Testis (tissue), 3 donors: ENCODE results near the gene JMJD8. TPM values are rescaled to one million over a fixed set of nuclear protein-coding genes. Genes with fewer than 3 reads are reported as not detected.

Source experiments
- DNase-seq: peaks from one replicate; pipeline ENCODE4 v3.0.0-alpha.2; 2019
- H3K27ac ChIP-seq, 2 donors: fragments of 200-600 bp; sonication (generic); one replicate each; pipeline ENCODE4 v1.5.1; 2019
- H3K27me3 ChIP-seq: fragments of 200-600 bp; sonication (generic); one replicate; pipeline ENCODE4 v1.5.1; 2019
- H3K36me3 ChIP-seq: fragments of 200-600 bp; sonication (generic); one replicate; pipeline ENCODE4 v1.5.1; 2017; ENCODE audit warnings: low read depth; ENCODE audit errors: missing control alignments
- H3K4me1 ChIP-seq: fragments of 200-600 bp; sonication (generic); one replicate; pipeline ENCODE4 v1.5.1; 2019
- H3K4me3 ChIP-seq, 2 donors: fragments of 200-600 bp; sonication (generic); one replicate each; pipeline ENCODE4 v1.5.1; 2017 to 2019
- H3K9me3 ChIP-seq: fragments of 200-600 bp; sonication (generic); one replicate; pipeline ENCODE4 v1.5.1; 2017
- POLR2A ChIP-seq: fragments of 450-650 bp; IDR thresholded peaks from one replicate; pipeline ENCODE4 v1.6.1; 2017; ENCODE audit warnings: antibody characterized with exemption, mild to moderate bottlenecking, moderate library complexity
- WGBS, 2 donors: methylation state at CpG; one replicate each; pipeline ENCODE4 v1.1.5; 2018; 5-methylcytosine and 5-hydroxymethylcytosine counted together
- intact Hi-C: fragments of 100-400 bp; cut with DNase I; formaldehyde crosslinking; loops from one replicate; pipeline ENCODE4 v1.15.1; 2023; ENCODE audit warnings: low total_unique reads
- polyA plus RNA-seq: library from polyadenylated mRNA; stranded (reverse); fragments of 350-450 nt; fragmentation: Illumina TruSeq; extraction: RNeasy Lipid Tissue Mini Kit (QIAGEN cat#74804); gene quantifications from one replicate; pipeline ENCODE4 v1.2.3, GENCODE V29; 2014; ENCODE audit warnings: low read depth, low replicate concordance; ENCODE audit not compliant: insufficient read depth
- total RNA-seq, 2 donors: library from RNA; depleted of rRNA; stranded (reverse); fragments of >200 nt; gene quantifications; one replicate each; pipeline ENCODE4 v1.2.3, GENCODE V29; 2016
- TF ChIP-seq, protein P1 (sequence below), 3 experiments: fragments of 450-650 bp in 2 of 3; fragments of 200-600 bp in 1 of 3; sonication (generic) in 1 of 3; IDR thresholded peaks; one replicate each; pipeline ENCODE4 v1.5.1; 2016 to 2019; ENCODE audit warnings: antibody characterized with exemption in 3 of 3, mild to moderate bottlenecking in 2 of 3, moderate library complexity in 1 of 3

The JMJD8 gene
- total and polyA plus RNA-seq, 3 donors from 2014 or later = 84.2 to 101 (median 95.5) TPM

GRCh38 chr16:643050-643368, 41.1 kb downstream of the JMJD8 start:
- no peak for DNase-seq
- Histone ChIP-seq H3K27ac (peak overlapping the region; percentile 72 to 89), H3K4me1 (peaks cover 18% of the 10 kb centered on the region), H3K9me3 (no peaks in the 10 kb centered on the region), H3K4me3 (peak overlapping the region in 1 of 2 donors; percentile 72), H3K27me3 (no peaks in the 10 kb centered on the region), H3K36me3 (no peaks in the 10 kb centered on the region)
- WGBS, 2 donors = 76% methylated on average over 13 of the region's 13 CpGs; no CpG with 5 or more reads in 1 of the 2 donors
- intact Hi-C loops = no loop called here
- TF ChIP-seq POLR2A = no peak
- TF ChIP-seq, protein P1, sequence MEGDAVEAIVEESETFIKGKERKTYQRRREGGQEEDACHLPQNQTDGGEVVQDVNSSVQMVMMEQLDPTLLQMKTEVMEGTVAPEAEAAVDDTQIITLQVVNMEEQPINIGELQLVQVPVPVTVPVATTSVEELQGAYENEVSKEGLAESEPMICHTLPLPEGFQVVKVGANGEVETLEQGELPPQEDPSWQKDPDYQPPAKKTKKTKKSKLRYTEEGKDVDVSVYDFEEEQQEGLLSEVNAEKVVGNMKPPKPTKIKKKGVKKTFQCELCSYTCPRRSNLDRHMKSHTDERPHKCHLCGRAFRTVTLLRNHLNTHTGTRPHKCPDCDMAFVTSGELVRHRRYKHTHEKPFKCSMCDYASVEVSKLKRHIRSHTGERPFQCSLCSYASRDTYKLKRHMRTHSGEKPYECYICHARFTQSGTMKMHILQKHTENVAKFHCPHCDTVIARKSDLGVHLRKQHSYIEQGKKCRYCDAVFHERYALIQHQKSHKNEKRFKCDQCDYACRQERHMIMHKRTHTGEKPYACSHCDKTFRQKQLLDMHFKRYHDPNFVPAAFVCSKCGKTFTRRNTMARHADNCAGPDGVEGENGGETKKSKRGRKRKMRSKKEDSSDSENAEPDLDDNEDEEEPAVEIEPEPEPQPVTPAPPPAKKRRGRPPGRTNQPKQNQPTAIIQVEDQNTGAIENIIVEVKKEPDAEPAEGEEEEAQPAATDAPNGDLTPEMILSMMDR (IDR thresholded peaks at IDR 0.05) = no peak

- DNase-seq = peak; percentile 85
- intact Hi-C loops = no loop called here
- WGBS, 2 donors = 2 to 3% methylated on average over 8 to 52 of the region's 72 CpGs
Measured at GRCh38 chr16:642189-643049, 41.7 kb downstream of the JMJD8 start.

DNA sequence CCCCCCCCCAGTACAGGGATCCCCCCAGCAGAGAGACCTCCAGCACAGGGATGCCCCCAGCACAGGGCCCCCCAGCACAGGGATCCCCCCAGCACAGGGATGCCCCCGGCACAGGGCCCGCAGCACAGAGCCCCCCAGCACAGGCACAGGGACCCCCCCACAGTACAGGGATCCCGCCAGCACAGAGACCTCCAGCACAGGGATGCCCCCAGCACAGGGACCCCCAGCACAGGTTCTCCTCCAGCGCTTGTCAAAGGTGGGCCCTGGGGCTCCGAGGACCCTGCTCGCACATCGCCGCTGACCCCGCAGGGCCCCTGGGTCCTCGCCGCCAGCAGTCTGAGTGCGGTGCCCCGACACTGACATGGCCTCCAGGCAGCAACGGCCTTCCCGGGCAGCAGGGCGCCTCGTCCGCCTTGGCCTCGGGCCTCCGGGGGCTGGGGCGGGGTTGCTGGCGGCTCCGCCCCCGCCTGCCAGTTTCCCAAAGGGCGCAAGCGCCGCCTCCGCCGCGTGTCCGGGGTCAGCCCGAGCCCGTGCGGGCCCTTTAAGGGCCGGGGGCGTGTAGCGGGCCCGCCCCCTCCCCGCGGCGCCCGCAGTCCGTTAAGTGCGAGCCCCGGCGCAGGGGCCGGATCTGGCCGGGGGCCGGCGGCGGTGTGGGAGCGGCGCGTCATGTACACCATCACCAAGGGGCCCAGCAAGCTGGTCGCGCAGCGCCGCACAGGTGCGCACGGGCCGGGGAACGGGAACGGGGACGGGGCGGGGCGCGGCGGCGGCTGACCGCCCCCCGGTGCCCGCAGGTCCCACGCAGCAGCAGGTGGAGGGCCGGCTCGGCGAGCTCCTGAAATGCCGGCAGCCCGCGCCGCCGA, 42.6 kb downstream of the JMJD8 start, which contains the start of gene MCRIP2:
Gene MCRIP2 (plus strand): TSS at position 503 of the 863 bp plus-strand sequence. CDS start 164 bp downstream, at position 667.
- Histone ChIP-seq H3K27ac (peak within 1 kb of the TSS; percentile 88 to 89), H3K4me1 (peaks cover 21% of the 10 kb centered on the region), H3K9me3 (no peaks in the 10 kb centered on the region), H3K27me3 (no peaks in the 10 kb centered on the region), H3K4me3 (peak within 1 kb of the TSS; percentile 72 to 74), H3K36me3 (no peaks in the 10 kb centered on the region)
- 1% methylated on average over 36 of the region's 81 CpGs; no CpG with 5 or more reads in 1 of the 2 donors for WGBS, 2 donors
- no peak for TF ChIP-seq POLR2A
- TF ChIP-seq, protein P1 (IDR thresholded peaks at IDR 0.05) = peak in 1 of 3 experiments; percentile 1
- intact Hi-C loops = no loop called here
- DNase-seq = peak; percentile 88

More at GRCh38 chr16:642189-643049, 41.7 kb downstream of the JMJD8 start:
- Histone ChIP-seq H3K9me3 (no peaks in the 10 kb centered on the region), H3K27me3 (no peaks in the 10 kb centered on the region), H3K36me3 (no peaks in the 10 kb centered on the region), H3K4me3 (peak overlapping the region; percentile 72 to 74), H3K4me1 (peaks cover 18% of the 10 kb centered on the region), H3K27ac (peak overlapping the region; percentile 72 to 89)
- no peak for TF ChIP-seq POLR2A
- TF ChIP-seq, protein P1 (IDR thresholded peaks at IDR 0.05) = no peak

DNA sequence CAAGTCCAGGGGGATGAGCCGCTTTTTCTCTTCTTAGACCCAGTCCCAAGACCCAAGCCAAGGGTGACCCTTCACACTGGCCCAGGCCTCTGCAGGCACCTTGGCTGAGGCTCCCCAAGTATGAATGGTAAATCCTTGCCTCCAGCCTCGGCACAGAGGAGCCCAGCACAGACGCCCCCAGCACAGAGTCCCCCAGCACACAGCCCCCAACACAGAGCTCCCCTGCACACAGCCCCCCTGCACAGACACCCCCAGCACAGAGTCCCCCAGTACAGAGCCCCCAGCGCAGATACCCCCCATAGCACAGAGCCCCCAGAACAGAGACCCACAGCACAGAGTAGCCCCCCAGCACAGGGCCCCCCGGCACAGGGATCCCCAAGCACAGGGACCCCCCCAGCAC, 43.5 kb downstream of the JMJD8 start:
- intact Hi-C loops = no loop called here
- no peaks in the 10 kb centered on the region for H3K36me3 ChIP-seq
- TF ChIP-seq, protein P1 (IDR thresholded peaks at IDR 0.05) = no peak
- H3K9me3 ChIP-seq = no peaks in the 10 kb centered on the region
- H3K4me1 ChIP-seq = peaks cover 24% of the 10 kb centered on the region
- 40 to 83% methylated on average over 1 to 5 of the region's 5 CpGs for WGBS, 2 donors
- DNase-seq = no peak
- no peak overlapping the region for H3K27ac ChIP-seq
- no peaks in the 10 kb centered on the region for H3K27me3 ChIP-seq
- H3K4me3 ChIP-seq = no peak overlapping the region
